NB4 (cell line): ENCODE measurements around the gene ADAMTS2.

Experiments used
- TF ChIP-seq, protein P1 (sequence below): IDR thresholded peaks from one replicate; pipeline ENCODE4 v1.5.1; 2012; ENCODE audit warnings: low read depth, low read length
- TF ChIP-seq, protein P2 (sequence below): IDR thresholded peaks from 2 replicates; pipeline ENCODE4 v1.6.1; 2011; ENCODE audit warnings: low read depth, low read length

DNA sequence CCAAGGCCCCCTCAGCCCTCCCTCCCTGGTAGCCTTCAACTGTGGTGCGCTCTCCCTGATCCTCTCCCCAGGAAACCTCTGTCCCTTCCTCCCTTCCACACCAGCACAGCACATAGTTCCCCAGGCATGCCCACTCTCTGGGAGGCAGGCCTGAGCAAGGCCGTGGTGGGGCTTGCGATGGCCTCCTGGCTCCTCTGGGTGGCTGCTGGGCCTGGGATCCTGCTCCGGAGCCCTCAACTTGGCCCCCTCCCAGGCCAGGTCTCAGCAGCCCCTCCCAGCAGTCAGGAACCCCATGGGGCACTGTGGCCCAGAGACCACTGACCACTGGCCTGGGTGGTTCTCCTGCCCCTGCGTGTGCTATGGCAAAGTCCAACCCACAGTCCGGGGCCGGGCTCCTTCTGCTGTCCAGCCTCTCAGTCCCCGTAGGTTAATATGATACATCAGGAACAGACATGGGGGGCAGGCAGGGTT, 159.3 kb downstream of the ADAMTS2 start:
- TF ChIP-seq, protein P1, sequence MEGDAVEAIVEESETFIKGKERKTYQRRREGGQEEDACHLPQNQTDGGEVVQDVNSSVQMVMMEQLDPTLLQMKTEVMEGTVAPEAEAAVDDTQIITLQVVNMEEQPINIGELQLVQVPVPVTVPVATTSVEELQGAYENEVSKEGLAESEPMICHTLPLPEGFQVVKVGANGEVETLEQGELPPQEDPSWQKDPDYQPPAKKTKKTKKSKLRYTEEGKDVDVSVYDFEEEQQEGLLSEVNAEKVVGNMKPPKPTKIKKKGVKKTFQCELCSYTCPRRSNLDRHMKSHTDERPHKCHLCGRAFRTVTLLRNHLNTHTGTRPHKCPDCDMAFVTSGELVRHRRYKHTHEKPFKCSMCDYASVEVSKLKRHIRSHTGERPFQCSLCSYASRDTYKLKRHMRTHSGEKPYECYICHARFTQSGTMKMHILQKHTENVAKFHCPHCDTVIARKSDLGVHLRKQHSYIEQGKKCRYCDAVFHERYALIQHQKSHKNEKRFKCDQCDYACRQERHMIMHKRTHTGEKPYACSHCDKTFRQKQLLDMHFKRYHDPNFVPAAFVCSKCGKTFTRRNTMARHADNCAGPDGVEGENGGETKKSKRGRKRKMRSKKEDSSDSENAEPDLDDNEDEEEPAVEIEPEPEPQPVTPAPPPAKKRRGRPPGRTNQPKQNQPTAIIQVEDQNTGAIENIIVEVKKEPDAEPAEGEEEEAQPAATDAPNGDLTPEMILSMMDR, result no peak
- TF ChIP-seq, protein P2, sequence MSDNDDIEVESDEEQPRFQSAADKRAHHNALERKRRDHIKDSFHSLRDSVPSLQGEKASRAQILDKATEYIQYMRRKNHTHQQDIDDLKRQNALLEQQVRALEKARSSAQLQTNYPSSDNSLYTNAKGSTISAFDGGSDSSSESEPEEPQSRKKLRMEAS, result no peak
